Measurements from ENCODE around the gene BCR.
A peak's percentile ranks its signal among the peaks of the same experiment; 100 is the strongest.
"Not testable (repeated sequence)": the region's sequence is repeated elsewhere in the genome, so short reads cannot be mapped to it uniquely, and the experiment has no call there.

BCR gene

GRCh38 chr22:23291806-23292452 is 111.6 kb downstream of the BCR start:
- DNase-seq: no peak

GRCh38 chr22:23292453-23293350 is 112.4 kb downstream of the BCR start:
- no peak for DNase-seq

GRCh38 chr22:23293720-23294119 is 113.4 kb downstream of the BCR start:
- DNase-seq: no peak

GRCh38 chr22:23294221-23294620 is 113.9 kb downstream of the BCR start:
- DNase-seq: no peak

GRCh38 chr22:23300476-23300875 is 120.2 kb downstream of the BCR start:
- no peak for DNase-seq

- no peak for DNase-seq
Measured at GRCh38 chr22:23301591-23301990, 121.3 kb downstream of the BCR start.

GRCh38 chr22:23302171-23303002 is 122.1 kb downstream of the BCR start:
- DNase-seq: no peak

GRCh38 chr22:23305321-23305910 is 125.1 kb downstream of the BCR start:
- no peak for DNase-seq

- peak in 1 of 2 experiments; percentile 29 for DNase-seq
Measured at GRCh38 chr22:23305922-23306374, 125.6 kb downstream of the BCR start.

GRCh38 chr22:23306438-23306921 is 126.2 kb downstream of the BCR start:
- no peak for DNase-seq

- no peak for DNase-seq
Measured at GRCh38 chr22:23306926-23307325, 126.6 kb downstream of the BCR start.

- not testable (repeated sequence) for DNase-seq
Measured at GRCh38 chr22:23307511-23307910, 127.2 kb downstream of the BCR start.

- DNase-seq: not testable (repeated sequence)
Measured at GRCh38 chr22:23309261-23309660, 129.0 kb downstream of the BCR start.

- not testable (repeated sequence) for DNase-seq
Measured at GRCh38 chr22:23310443-23311097, 130.3 kb downstream of the BCR start.

- not testable (repeated sequence) for DNase-seq
Measured at GRCh38 chr22:23311635-23312420, 131.5 kb downstream of the BCR start.

- DNase-seq: no peak
Measured at GRCh38 chr22:23313791-23314567, 133.7 kb downstream of the BCR start.

- DNase-seq: peak in 1 of 2 experiments; percentile 22
Measured at GRCh38 chr22:23315341-23315917, 135.1 kb downstream of the BCR start.

- DNase-seq: not testable (repeated sequence)
Measured at GRCh38 chr22:23316596-23316995, 136.3 kb downstream of the BCR start.

GRCh38 chr22:23318316-23318715 is 138.0 kb downstream of the BCR start:
- DNase-seq: not testable (repeated sequence)

Measured in cerebellar nuclear complex (tissue), 1 donor.